HFF-Myc (cell line): ENCODE results near the gene GJC1.
A peak's percentile ranks its signal among the peaks of the same experiment; 100 is the strongest.
"Not testable (repeated sequence)": the region's sequence is repeated elsewhere in the genome, so short reads cannot be mapped to it uniquely, and the experiment has no call there.

Experiments
- DNase-seq: peaks from one replicate; pipeline ENCODE4 v3.0.0-alpha.2; 2011; ENCODE audit warnings: low read depth; ENCODE audit errors: extremely low read depth
- H3K4me3 ChIP-seq: replicated peaks from 2 replicates; pipeline ENCODE4 v1.5.1; 2011; ENCODE audit warnings: low read depth, mild to moderate bottlenecking, control low read depth, low read length
- CTCF ChIP-seq: IDR thresholded peaks from 2 replicates; pipeline ENCODE4 v1.5.1; 2012; ENCODE audit warnings: mild to moderate bottlenecking, low read depth, low read length, control low read depth; ENCODE audit errors: missing control alignments

The GJC1 gene

GRCh38 chr17:44758414-44759085, 71.5 kb downstream of the GJC1 start, which contains the start of gene ADAM11:
Gene ADAM11 (plus strand): TSS chr17:44758988. CDS start chr17:44759200, 212 bp downstream.
- peak within 1 kb of the TSS; percentile 51 for H3K4me3 ChIP-seq
- DNase-seq = no peak
- no peak for TF ChIP-seq CTCF

DNA sequence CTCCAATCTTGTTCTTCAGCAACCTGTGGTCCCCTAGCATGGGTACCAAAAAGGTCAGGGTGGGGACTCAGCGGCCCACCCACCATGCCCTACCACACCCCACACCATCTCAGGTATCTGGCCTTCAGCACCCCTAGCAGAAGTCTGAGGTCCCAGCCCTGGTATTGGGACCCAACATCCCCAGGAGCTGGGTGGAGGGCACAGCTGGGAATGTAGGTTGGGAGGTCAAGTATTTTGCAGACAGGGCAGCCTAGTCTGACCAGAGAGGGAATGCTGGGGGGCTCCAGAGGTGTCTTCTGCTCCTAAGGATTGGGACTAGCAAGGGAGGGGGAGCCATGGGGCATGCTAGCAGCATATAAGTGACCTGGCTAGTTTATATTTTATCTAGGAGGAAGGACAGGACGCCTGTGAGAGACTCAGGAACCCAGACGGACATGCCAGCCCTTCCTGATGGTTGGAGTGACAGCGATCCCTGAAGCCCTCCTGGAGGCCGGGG, 72.1 kb downstream of the GJC1 start:
- H3K4me3 ChIP-seq = no peak overlapping the region
- TF ChIP-seq CTCF = no peak
- no peak for DNase-seq

GRCh38 chr17:44757045-44757917, 72.8 kb downstream of the GJC1 start:
- H3K4me3 ChIP-seq = no peak overlapping the region
- DNase-seq = no peak
- TF ChIP-seq CTCF = no peak

DNA sequence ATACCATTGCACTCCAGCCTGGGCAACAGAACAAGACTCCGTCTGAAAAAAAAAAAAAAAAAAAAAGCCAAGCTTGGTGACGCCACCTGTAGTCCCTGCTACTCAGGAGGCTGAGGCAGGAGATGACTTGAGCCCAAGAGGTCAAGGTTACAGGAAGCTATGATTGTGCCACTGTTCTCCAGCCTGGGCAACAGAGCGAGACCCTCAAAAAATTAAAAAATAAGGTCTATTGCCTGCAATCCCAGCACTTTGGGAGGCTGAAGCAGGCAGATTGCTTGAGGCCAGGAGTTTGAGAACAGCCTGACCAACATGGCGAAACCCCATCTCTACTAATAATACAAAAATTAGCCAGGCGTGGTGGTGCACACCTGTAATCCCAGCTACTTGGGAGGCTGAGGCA, 74.9 kb downstream of the GJC1 start:
- not testable (repeated sequence) for H3K4me3 ChIP-seq, DNase-seq

DNA sequence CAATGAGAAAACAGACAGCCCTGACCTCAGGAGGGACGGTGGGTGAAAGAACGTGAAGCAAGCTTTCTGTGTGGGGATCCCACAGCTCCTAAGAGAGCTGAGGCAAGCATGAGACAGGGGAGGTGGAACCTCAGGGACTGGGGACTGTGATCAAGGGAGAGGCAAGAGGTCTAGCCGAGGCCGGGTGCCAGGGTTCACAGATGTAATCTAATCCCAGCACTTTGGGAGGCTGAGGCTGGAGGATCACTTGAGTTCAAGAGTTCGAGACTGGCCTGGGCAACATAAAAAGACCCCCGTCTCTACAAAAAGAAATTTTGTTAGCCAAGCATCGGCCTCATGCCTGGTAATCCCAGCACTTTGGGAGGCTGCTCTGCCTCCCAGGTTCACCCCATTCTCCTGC, 75.8 kb downstream of the GJC1 start:
- no peak for DNase-seq
- no peak overlapping the region for H3K4me3 ChIP-seq
- TF ChIP-seq CTCF = no peak

GRCh38 chr17:44752953-44753861, 76.9 kb downstream of the GJC1 start:
- no peak for DNase-seq
- H3K4me3 ChIP-seq = no peak overlapping the region
- TF ChIP-seq CTCF = no peak

GRCh38 chr17:44751806-44752205, 78.3 kb downstream of the GJC1 start:
- H3K4me3 ChIP-seq = no peak overlapping the region
- TF ChIP-seq CTCF = no peak
- no peak for DNase-seq
